Mesodermal cell (in vitro differentiated cells): Measurements from ENCODE around the gene MTHFD2L.
"Not testable (repeated sequence)": the region's sequence is repeated elsewhere in the genome, so short reads cannot be mapped to it uniquely, and the experiment has no call there.

Experiments
- H3K27ac ChIP-seq: 2 replicates; pipeline ENCODE4 v1.7.0; 2013; ENCODE audit warnings: mild to moderate bottlenecking, low read depth, low read length, moderate library complexity; ENCODE audit not compliant: severe bottlenecking
- H3K36me3 ChIP-seq: 2 replicates; pipeline ENCODE4 v1.7.1; 2013; ENCODE audit warnings: mild to moderate bottlenecking, low read length, moderate library complexity; ENCODE audit not compliant: control insufficient read depth, insufficient read depth
- H3K4me1 ChIP-seq: one replicate; pipeline ENCODE4 v1.7.1; 2013; ENCODE audit warnings: mild to moderate bottlenecking, low read length; ENCODE audit not compliant: insufficient read depth, control insufficient read depth, poor library complexity, severe bottlenecking
- H3K4me3 ChIP-seq: 2 replicates; pipeline ENCODE4 v1.7.0; 2013; ENCODE audit warnings: low read length, control low read depth, mild to moderate bottlenecking; ENCODE audit not compliant: insufficient read depth, poor library complexity, severe bottlenecking; ENCODE audit errors: extremely low read depth
- H3K9me3 ChIP-seq: 2 replicates; pipeline ENCODE4 v1.7.1; 2013; ENCODE audit warnings: mild to moderate bottlenecking, low read length, moderate library complexity; ENCODE audit not compliant: control insufficient read depth
- WGBS, 2 experiments: methylation state at CpG; one replicate each; pipeline ENCODE4 v1.1.5; 2013; ENCODE audit warnings: missing lambda C conversion rate in 2 of 2; ENCODE audit not compliant: insufficient coverage in 2 of 2; 5-methylcytosine and 5-hydroxymethylcytosine counted together

Gene MTHFD2L

GRCh38 chr4:74215236-74215635, 57.3 kb downstream of the MTHFD2L start:
- H3K36me3 ChIP-seq, H3K27ac ChIP-seq, H3K4me1 ChIP-seq, H3K4me3 ChIP-seq, H3K9me3 ChIP-seq: not testable (repeated sequence)
- WGBS, 2 experiments, result 93 to 94% methylated on average over 6 to 7 of the region's 7 CpGs

DNA sequence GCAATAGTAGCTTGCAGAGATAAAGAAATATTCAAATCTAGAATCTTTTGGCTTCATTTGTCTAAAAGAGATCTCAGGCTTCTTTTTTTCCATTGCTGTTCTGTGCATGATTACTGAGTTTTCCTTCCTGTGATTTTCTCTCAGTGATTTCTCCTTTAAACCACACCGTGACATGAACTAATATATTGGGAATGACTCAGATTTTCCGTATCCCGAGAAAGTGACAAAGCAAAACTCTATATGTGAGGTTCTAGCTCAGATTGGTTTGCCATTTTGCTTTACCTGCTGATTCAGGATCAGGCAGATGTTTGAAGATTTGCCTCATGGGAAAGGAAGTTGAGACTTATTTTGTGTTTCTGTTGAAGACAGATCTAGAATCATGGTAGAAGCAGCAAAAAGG, 59.4 kb downstream of the MTHFD2L start:
- no peak overlapping the region for H3K4me3 ChIP-seq
- H3K36me3 ChIP-seq, result no peaks in the 10 kb centered on the region
- H3K9me3 ChIP-seq, result no peaks in the 10 kb centered on the region
- H3K27ac ChIP-seq, result peak overlapping the region; percentile 13
- 83% methylated on average over 1 of the region's 3 CpGs; no CpG with 5 or more reads in 1 of the 2 experiments for WGBS, 2 experiments
- H3K4me1 ChIP-seq, result no peaks in the 10 kb centered on the region

GRCh38 chr4:74218201-74218600, 60.3 kb downstream of the MTHFD2L start:
- Histone ChIP-seq H3K36me3 (no peaks in the 10 kb centered on the region), H3K27ac (no peak overlapping the region), H3K4me3 (no peak overlapping the region), H3K4me1 (no peaks in the 10 kb centered on the region), H3K9me3 (no peaks in the 10 kb centered on the region)
- WGBS, 2 experiments, result 80 to 96% methylated on average over 2 to 3 of the region's 4 CpGs

GRCh38 chr4:74219240-74219639, 61.3 kb downstream of the MTHFD2L start:
- Histone ChIP-seq H3K4me1 (no peaks in the 10 kb centered on the region), H3K36me3 (no peaks in the 10 kb centered on the region), H3K4me3 (no peak overlapping the region), H3K27ac (no peak overlapping the region), H3K9me3 (no peaks in the 10 kb centered on the region)
- WGBS, 2 experiments, result 82 to 83% methylated on average over 2 of the region's 2 CpGs

DNA sequence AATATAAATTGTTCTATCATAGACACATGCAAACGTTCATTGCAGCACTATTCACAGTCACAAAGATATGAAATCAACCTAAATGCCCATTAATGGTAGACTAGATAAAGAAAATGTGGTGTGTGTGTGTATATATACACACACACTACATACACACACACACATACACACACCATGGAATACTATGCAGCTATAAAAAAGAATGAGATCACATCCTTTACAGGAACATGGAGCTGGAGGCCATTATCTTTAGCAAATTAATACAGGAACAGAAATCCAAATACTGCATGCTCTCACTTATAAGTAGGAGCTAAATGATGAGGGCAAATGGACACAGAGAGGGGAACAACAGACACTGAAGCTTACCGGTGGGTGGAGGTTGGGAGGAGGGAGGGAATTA, 65.2 kb downstream of the MTHFD2L start:
- Histone ChIP-seq H3K27ac (no peak overlapping the region), H3K36me3 (no peaks in the 10 kb centered on the region), H3K4me1 (no peaks in the 10 kb centered on the region), H3K4me3 (no peak overlapping the region), H3K9me3 (no peaks in the 10 kb centered on the region)
- WGBS, 2 experiments, result no CpG with 5 or more reads among the region's 2 CpGs

GRCh38 chr4:74223801-74224200, 65.9 kb downstream of the MTHFD2L start:
- Histone ChIP-seq H3K9me3 (no peaks in the 10 kb centered on the region), H3K4me3 (no peak overlapping the region), H3K4me1 (no peaks in the 10 kb centered on the region), H3K27ac (no peak overlapping the region), H3K36me3 (no peaks in the 10 kb centered on the region)
- no CpG with 5 or more reads among the region's 1 CpG for WGBS, 2 experiments

DNA sequence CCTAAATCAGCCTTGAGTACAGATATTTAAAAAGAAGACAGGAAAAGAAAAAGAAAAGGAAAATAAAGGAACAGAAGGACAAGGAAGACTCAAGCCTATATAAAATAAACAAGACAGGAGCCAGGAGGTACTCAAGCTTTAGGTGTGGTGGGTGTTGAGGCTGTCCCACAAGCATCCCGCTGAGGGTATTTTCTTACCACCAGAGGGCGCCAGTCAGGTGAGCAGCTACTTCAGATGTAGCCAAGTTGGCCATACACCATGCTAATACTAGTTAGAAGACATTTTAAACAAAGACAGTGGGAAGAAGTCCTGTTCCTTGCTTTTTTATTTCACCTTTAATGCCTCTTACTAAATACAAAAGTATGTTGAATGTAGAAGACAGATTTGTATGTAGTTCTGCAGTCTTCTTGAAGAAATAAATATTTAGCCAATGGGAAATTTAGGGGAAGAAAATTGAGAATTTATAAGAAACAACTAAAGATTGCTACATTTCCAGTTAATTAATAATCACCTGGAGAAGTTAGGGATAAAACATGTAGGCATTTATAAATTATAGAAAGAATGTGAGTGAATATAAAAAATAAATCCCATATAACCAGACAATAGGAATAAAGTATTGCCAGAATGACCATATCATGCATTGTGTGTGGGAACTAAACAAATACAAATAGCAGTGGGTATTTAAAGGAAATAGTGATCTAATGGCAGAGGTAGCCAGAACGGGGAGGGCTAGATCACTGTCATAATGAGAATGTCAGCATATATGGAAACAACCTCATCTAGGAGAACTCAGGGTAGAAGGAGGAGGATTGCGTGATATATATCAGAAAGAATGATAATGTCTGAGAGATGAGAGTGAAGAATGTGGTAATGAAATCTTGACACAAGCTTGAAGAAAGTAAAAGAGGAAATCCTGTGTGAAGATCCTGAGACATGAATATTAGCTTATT, 71.0 kb downstream of the MTHFD2L start:
- H3K27ac ChIP-seq, result no peak overlapping the region

DNA sequence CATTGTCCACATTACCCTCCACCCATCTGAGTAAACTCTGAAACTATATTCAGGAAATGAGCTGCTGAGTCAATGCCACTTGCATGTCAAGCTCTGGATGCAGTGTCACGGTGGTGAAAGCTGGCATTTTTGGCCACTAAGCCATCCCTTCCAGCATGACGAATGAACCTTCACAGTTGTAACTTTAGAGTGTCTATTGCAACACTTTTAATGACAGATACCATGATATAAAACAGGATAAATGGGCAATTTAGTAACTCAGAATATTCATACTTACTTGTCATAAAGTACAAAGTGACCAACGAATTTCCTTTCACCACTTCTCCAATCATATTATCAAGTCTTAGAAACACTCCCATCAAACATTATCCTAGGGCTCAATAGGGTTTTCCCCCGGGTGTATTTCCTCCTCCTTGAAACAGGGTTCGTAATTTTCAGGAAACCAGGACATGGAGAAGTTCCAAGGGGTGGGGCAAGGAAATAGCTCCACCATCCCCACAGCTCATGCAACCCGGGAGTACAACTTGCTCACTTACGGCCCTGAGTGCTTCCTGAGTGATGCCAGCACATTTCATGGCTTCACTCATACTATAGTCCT, 73.1 kb downstream of the MTHFD2L start:
- WGBS, 2 experiments, result 91 to 97% methylated on average over 5 of the region's 7 CpGs
- no peak overlapping the region for H3K4me3 ChIP-seq
- no peaks in the 10 kb centered on the region for H3K4me1 ChIP-seq
- H3K36me3 ChIP-seq, result no peaks in the 10 kb centered on the region
- H3K9me3 ChIP-seq, result no peaks in the 10 kb centered on the region
- no peak overlapping the region for H3K27ac ChIP-seq

More for the DNA sequence above, 71.0 kb downstream of the MTHFD2L start:
- Histone ChIP-seq H3K9me3 (no peaks in the 10 kb centered on the region), H3K4me3 (no peak overlapping the region), H3K4me1 (no peaks in the 10 kb centered on the region), H3K36me3 (no peaks in the 10 kb centered on the region)
- WGBS, 2 experiments, result 30 to 100% methylated on average over 2 to 3 of the region's 4 CpGs

DNA sequence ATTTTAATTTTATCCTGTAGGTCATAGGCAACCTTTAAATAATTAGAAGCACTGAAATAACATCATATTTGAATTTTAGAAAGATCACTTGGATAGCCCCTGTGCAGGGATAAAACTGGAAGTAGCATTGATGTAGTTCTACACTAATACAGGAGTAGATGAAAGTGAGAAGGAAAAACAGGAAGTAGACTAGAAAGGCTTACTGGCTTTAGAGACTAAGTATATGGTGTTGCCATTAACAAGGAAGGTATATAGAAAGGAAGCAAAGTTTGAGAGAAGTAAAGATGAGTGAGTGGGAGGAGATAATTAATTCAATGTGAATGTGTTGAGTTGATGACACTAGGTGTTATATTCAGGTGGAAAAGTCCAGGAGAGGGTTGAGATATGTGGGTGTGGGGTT, 77.2 kb downstream of the MTHFD2L start:
- Histone ChIP-seq H3K27ac (no peak overlapping the region), H3K4me1 (no peaks in the 10 kb centered on the region), H3K4me3 (no peak overlapping the region)

DNA sequence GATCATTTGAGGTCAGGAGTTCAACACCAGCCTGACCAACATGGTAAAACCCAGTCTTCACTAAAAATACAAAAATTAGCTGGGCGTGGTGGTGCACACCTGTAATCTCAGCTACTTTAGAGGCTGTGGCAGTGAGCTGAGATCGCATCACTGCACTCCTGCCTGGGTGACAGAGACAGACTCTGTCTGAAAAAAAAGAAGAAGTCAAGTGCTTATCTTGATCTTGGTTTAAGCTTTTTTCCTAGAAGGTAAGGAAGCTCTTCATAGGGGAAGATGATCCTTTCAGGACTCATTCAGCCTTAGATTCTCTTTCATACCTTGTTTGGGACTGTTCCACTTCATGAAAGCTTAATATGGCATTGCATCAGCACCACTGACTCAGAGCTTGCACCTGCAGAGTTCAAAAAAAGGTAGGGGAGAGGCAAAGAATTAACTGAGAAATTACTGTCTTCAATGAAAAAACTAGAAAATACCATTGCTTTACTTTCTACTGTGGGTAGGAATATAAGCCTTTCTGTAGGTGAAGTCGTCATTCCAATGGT, 79.6 kb downstream of the MTHFD2L start:
- Histone ChIP-seq H3K36me3 (no peaks in the 10 kb centered on the region), H3K4me1 (no peaks in the 10 kb centered on the region), H3K27ac (no peak overlapping the region), H3K9me3 (no peaks in the 10 kb centered on the region), H3K4me3 (no peak overlapping the region)
- 100% methylated on average over 1 to 2 of the region's 3 CpGs for WGBS, 2 experiments

More for the DNA sequence above, 77.2 kb downstream of the MTHFD2L start:
- Histone ChIP-seq H3K9me3 (no peaks in the 10 kb centered on the region), H3K36me3 (no peaks in the 10 kb centered on the region)

DNA sequence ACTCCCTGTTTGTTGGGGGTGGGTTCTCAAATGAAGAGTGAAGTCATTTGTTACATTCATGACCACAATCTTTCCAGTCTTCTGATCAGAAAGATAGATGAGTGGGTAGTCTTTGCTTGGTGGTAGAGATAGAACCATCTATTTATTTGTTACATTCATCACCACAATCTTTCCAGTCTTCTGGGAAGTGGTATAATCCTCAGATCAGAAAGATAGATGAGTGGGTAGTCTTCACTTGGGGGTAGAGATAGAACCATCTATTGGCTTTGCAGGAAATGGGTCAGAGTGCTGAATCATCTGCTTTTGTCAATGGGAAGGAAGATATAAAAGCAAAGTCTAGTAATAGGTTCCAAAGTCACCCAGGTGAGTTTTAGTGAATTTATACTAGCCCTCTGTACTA, 86.1 kb downstream of the MTHFD2L start:
- Histone ChIP-seq H3K4me3 (no peak overlapping the region), H3K4me1 (no peaks in the 10 kb centered on the region), H3K36me3 (no peaks in the 10 kb centered on the region), H3K27ac (no peak overlapping the region), H3K9me3 (no peaks in the 10 kb centered on the region)
